NCI-H1105 (cell line): ENCODE data around the gene CTXN3.

Experiments
- DNase-seq: peaks from one replicate; lab custom pipeline; 2025; lab: John Stamatoyannopoulos, UW

CTXN3 gene

DNA sequence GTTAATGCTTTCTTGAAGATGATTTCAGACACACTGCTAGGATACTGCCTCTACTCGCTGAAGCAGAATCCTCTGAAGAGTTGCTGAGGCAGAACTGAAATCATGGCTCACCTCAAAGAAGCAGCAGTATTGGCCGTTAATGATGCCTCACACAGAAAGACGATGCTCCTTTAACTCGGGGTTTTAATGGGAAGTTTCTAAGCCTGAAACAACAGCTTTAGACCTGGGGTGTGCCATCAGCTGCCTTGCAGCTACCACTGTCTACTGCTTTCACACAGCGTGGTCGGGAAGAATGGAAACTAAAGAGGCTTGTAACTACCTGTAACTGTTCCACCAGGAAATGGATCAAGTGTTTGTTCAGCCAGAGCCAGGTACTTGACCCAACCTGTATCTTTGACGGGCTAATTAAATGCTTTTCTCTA, at the start of gene CTXN3:
TSS of gene CTXN3 (plus strand) at position 65 of the 422 bp plus-strand sequence. CDS start 8,440 bp downstream, outside the sequence.
- DNase-seq: peak; percentile 80

GRCh38 chr5:127599320-127599719, 49.6 kb upstream of the CTXN3 start:
- DNase-seq: no peak

DNA sequence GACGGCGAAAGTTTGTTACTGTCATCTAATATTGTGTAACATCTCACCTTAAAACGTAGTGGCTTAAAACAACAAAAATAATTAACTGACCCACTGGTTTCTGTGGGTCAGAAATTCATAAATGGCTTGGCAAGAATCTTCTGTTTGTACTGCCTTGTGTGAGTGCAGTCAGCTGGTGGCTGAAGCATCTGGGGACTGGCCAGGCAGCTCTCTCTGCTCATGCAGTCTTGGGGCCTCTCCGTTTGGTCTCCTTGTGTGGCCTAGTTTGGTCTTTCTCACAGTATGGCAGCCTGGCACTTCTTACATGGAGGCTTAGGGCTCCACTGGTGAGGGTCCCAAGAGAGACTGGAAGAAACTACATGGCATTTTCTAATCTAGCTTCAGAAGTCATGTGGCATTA, 49.0 kb upstream of the CTXN3 start:
- no peak for DNase-seq

DNA sequence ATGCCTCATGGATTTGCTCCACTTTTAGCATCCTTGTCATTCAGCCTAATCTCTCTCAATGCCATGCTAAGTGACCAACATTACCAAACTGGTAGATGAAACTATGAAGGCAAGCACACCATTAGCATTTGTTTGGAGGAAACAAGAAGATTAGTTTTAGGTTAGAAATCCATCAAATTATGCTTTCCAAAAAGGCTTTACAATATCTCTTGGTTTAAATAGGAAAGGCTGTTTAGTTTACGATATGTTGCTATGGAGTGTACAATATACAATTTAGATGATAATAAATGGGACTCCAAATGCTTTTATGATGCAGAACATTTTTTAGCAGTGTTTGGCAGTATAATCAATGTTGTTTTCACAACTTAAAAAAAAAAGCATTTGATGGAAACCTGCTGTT, 47.8 kb upstream of the CTXN3 start:
- DNase-seq: no peak

- no peak for DNase-seq
These were observed 47.3 kb upstream of the CTXN3 start for GRCh38 chr5:127601601-127602000.

GRCh38 chr5:127602481-127602880, 46.4 kb upstream of the CTXN3 start:
- DNase-seq: no peak

DNA sequence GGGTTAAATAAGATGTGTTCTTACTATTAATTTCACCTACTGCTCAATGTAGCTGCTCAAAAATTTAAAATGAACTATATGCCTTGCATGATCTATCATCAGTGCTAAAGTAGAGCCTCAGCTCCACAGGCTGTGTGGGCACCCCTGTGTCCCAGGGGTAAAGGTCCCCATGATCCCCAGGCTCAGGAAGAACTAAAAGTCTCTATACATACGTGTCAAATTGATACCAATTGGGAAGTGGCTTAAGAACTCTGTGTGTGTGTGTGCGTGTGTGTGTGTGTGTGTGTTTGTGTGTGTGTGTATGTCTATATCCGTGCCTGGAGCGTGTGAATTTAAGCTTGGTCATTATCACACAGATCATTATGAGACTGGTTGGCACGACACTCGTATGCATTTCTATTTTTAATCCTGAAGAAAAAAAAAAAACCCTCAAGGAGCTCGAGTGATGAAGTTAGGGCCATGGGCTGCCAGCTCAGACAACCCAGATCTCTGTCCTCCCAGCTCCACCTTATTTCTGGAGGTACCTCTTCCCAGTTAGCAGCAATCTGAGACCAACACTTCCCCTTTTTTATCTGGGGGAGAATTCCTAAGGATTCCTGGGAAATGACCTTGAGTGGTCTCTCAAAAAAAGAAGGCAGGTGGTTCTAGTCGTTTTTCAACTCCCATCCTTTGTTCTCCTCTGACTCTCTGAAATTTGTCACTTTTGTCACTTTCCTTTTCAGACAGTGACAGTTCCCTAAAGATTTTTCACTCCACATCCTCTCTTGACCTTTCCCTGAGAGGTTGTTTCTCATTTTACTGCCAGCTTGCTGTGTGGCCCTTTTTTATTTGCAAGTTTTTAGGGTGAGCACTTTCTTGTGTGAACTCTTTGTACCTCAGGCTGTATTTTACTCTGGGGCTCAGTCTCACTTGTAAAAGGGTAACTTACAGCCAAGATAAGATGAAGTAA, 45.7 kb upstream of the CTXN3 start:
- DNase-seq: no peak

DNA sequence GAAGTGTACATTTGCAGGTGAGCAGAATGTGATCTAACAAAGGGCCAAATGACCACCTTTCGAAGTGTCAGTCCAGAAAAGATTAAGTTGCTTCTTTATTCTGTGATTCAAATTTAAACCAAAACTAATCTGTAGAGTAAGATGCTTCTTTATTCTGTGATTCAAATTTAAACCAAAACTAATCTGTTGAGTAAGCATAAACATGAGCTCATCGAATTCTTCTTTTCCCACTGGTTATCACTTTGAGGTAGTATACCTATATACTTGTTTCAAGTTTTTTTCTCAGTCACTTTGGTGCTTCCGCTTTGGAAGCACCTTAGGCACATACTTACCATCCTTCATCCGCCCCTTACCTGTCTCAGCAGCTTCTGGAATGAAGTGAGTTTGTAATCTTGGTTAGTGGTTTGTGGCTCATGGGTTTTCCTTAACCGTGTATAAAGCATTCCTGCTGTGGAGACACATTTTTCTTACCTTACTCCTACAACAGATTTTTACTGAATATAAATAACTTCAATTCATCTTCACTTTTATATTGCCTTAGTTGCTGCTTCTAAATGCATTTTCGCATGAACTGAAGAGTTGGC, 40.7 kb upstream of the CTXN3 start:
- no peak for DNase-seq

DNA sequence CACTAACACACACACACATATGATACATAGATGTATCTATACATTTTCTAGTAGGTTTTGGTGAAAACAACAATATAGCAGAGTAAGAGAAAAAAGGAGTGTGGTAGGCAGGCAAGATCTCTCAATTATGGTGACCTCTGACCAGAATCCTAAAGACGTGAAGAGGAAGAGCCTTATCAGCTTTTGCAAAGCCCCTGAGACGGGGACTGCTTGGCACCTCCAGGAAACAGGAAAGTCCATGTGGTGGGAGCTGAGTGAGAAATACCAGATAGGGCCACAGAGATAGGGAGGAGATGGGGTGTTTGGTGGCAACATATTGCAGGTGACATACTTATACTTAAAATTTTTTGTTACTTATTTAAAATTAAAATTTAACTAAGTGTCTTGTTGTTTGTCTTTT, 39.9 kb upstream of the CTXN3 start:
- DNase-seq: no peak

DNA sequence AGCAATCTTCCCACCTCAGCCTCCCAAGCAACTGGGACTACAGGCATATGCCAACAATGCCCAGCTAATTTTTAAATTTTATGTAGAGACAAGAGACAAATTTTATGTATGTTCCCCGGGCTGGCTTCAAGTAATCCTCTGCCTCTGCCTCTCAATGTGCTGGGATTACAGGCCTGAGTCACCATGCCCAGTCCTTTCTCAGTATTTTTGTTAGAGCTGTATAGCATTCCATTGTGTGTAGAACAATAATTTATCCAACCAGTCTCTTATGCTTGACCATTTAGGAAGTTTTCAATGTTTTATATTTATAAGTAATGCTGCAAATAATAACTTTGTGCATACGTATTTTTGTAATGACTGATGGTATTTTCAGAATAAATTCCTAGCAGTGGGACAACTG, 38.9 kb upstream of the CTXN3 start:
- DNase-seq: no peak

DNA sequence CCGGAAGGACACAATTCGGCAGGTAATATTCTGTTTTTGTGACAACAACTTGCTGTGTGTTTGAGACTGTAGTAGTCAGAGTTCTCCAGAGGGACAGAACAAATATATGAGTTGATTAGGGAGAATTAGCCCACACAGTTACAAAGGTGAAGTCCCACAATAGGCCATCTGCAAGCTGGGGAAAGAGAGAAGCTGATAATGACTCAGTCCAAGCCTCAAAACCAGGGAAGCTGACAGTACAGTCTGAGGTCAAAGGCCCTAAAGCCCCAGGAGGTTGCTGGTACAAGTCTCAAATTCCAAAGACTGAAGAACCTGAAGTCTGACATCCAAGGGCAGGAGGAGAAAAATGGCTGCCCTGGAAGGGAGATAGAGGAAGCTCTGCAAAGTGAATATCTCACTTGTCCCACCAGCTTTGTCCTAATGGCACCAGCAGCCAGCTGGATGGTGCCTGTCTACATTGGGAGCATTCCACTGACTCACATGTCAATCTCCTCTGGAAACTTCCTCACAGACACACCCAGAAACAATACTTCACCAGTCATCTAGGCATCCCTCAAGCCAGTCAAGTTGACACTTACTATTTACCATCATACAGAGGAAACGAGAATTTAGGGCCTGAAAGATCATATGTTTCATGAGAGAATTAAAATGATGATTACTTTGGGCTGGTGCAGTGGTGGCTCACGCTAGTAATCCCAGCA, 36.3 kb upstream of the CTXN3 start:
- DNase-seq: no peak

DNA sequence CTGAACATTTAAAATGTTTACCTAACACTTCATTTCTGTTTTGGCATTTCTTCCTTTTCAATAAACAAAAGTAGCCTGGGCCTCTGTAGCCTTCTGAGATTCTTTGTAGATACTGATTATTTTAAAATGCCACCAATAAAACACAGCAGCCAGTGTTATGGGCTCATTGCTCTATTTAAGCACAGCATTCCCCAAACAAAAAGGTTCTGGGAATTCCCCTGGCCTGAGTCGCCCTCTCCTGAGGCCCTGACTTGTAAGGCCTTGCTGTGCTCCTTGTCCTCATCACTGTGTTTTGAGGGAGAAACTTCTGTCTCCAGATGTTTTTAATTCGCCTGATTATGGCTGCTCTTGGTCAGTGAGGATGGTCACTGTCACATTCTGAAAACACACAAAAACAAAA, 33.0 kb upstream of the CTXN3 start:
- DNase-seq: no peak

- no peak for DNase-seq
These were observed 28.9 kb upstream of the CTXN3 start for GRCh38 chr5:127619908-127620479.

DNA sequence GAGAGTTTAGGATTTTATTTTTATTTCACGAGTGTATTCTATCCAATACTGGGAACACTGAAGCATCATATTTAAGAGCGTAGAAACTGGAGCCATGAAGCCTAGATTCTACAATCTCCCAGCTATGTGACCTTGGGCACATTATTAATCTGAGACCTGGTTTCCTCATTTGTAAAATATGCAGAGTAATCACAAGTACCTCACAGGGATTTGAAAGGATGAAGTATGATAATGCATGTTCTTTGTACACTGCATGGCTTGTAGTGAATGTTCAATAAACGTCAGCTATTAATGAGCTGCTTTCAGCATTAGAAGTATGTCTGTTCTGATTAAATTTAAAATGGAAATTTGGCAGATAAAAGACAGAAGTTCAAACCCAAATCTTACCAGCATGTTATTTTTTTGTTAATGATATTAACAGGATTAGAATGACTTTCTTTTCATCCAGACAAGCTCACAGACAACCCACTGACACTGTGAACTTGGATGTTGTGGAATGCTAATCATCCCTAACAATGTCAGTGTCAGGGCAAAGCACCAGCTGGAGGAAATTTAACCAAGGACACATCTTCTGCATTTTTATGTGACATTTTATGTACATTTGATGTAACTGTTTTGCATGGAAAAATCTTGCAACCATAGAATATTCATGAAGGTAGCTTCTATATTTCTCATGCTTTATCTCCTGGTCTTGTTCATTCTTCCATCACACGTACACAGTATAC, 27.1 kb upstream of the CTXN3 start:
- DNase-seq: no peak

DNA sequence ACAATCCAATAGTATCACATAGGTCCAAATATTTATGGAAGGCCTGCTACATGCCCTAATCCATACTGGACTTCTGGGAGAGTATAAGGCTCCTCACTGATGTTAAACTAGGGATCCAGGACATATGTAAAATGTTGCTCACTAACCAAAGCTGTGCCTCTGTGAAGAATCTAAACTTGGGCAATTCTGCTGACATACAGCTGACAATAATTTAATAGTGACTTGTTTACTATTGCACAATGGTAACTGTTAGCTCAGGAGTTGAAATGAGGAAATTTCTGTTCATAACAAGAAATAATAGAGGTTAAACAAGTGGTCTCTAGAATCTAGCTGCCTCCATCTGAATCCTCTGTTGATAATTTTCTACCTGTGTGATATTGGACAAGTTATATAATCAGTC, 14.9 kb upstream of the CTXN3 start:
- no peak for DNase-seq

GRCh38 chr5:127639828-127640227, 9.1 kb upstream of the CTXN3 start:
- DNase-seq: no peak

- no peak for DNase-seq
These were observed 5.9 kb upstream of the CTXN3 start for GRCh38 chr5:127642949-127643348.

DNA sequence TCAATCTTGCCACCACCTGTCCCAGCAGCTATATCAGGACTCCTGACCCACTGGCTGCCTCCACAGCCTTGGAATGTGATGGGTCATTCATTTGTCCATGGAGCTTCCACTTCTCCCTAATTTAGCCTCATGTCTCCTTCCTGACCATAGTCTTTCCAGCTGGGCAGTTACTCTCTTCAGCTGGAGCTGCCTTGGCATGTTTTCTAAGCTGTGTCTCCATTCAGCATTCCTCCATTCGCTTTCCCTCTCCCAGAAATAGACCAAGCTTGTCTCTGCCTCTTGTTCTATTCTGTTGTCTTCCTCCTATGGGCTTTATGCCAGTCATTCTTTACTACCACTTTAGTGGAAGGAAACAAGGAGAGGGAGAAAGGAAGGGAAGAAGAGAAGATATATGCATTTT, 5.3 kb upstream of the CTXN3 start:
- no peak for DNase-seq

DNA sequence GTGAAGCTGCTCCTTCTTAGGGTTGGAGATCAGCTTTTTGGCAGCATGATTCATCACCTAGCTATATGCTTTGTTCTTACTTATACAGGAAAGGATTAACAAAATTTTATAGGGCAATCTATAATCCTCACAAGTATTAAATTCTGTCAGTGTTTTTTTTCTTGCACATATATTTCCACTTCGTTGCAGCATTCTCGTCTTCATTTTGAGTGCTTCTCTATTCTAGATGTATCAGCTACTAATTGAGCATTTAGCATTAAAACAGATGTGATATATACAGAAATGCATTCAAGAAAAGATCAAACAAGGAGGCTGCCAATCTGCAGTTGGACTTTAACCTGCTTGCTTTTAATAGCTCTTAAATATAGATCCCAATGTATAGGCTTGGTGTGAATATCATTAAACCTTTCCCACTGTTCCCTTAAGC, 3.6 kb upstream of the CTXN3 start:
- DNase-seq: no peak

- no peak for DNase-seq
These were observed 1.4 kb upstream of the CTXN3 start for GRCh38 chr5:127647361-127647958.

DNA sequence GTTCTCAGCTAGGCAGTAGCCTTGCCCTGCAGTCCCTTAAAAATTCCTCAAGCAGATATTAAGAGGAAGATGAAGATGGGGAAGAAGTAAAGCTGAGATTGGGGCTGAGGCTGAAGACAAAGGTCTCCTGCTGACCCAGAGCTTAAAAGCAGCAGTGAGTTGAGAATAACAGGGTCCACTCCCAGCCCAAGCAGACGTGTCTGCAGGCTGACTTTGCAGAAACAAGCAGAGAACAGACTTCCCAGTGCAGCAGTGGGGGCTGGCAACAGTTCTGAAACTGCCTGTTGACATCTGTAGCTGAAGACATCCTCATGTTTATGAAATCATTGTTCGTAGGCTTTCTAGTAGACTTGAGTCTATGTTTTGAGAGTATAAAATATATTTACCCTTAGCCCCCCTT, 1.1 kb downstream of the CTXN3 start:
- DNase-seq: no peak
